PFSK-1 (cell line): Measurements from ENCODE around the gene STAT4.

ENCODE experiments used
- FOXP2 ChIP-seq: optimal IDR thresholded peaks from 2 replicates; pipeline ENCODE3; 2011; ENCODE audit warnings: borderline replicate concordance, control low read depth, inconsistent platforms; ENCODE audit not compliant: insufficient read depth; ENCODE audit errors: extremely low read length, extremely low read depth
- POLR2AphosphoS5 ChIP-seq: IDR thresholded peaks from 2 replicates; pipeline ENCODE4 v1.6.1; 2012; ENCODE audit warnings: low read depth, mild to moderate bottlenecking, control low read depth, low read length, moderate library complexity

DNA sequence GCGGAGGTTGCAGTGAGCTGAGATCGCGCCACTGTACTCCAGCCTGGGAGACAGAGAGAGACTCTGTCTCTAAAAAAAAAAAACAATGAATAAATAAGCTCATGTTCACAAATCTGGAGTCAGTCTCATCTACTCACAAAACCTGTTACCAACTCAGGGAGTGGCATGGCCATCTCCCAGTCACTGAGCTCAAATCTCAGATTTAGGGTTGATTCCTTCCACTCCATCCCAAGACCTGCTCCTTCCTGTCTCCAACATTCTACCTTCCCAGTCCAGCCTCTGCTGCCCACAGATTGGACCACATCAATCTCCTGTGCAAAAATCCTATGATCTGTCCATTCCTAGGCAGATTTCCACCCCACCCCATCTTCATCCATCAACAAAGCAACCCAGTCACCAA lies 138.4 kb downstream of the STAT4 start:
- no peak for TF ChIP-seq FOXP2
- no peak for TF ChIP-seq POLR2AphosphoS5
